Transverse colon (tissue), 4 donors: Measurements from ENCODE around the gene WWOX. TPM values are rescaled to one million over a fixed set of nuclear protein-coding genes. Genes with fewer than 3 reads are reported as not detected.

ENCODE experiments used
- DNase-seq: peaks from one replicate; pipeline ENCODE4 v3.0.0-alpha.2; 2019
- H3K27ac ChIP-seq, 4 donors: fragments of 200-600 bp; sonication (generic); 2 replicates each; pipeline ENCODE4 v1.5.1; 2016 to 2018; ENCODE audit warnings: inconsistent platforms in 4 of 4
- H3K27me3 ChIP-seq: fragments of 200-600 bp; sonication (generic); 2 replicates; pipeline ENCODE4 v1.5.1; 2017; ENCODE audit warnings: inconsistent platforms
- H3K36me3 ChIP-seq, 4 donors: fragments of 200-600 bp; sonication (generic); 2 replicates each; pipeline ENCODE4 v1.5.1; 2017 to 2019; ENCODE audit warnings: inconsistent platforms in 4 of 4
- H3K4me1 ChIP-seq, 4 donors: fragments of 200-600 bp; sonication (generic); 2 replicates each; pipeline ENCODE4 v1.5.1; 2017 to 2020; ENCODE audit warnings: inconsistent platforms in 4 of 4
- H3K4me3 ChIP-seq, 4 donors: fragments of 200-600 bp; sonication (generic); 1 replicate in 1 of 4; 2 replicates in 3 of 4; pipeline versions ENCODE4 v1.5.1 to v1.6.1; 2017 to 2019; ENCODE audit warnings: inconsistent platforms in 4 of 4
- H3K9me3 ChIP-seq, 2 donors: fragments of 200-600 bp; sonication (generic); 2 replicates each; pipeline ENCODE4 v1.5.1; 2017 to 2019; ENCODE audit warnings: inconsistent platforms in 2 of 2
- CTCF ChIP-seq, 5 experiments: fragments of 200-600 bp in 3 of 5; fragments of 450-650 bp in 2 of 5; sonication (generic) in 3 of 5; IDR thresholded peaks; 1 replicate in 2 of 5; 2 replicates in 3 of 5; pipeline ENCODE4 v1.5.1; 2016 to 2017; ENCODE audit warnings: antibody characterized with exemption in 5 of 5, inconsistent platforms in 3 of 5, mild to moderate bottlenecking in 2 of 5, moderate library complexity in 1 of 5
- EP300 ChIP-seq: sonication (generic); formaldehyde crosslinking; IDR thresholded peaks from one replicate; pipeline ENCODE4 v1.6.1; 2017; ENCODE audit warnings: antibody characterized with exemption, low read depth
- POLR2A ChIP-seq: fragments of 450-650 bp; IDR thresholded peaks from one replicate; pipeline ENCODE4 v1.6.1; 2016; ENCODE audit warnings: antibody characterized with exemption, mild to moderate bottlenecking, moderate library complexity
- POLR2AphosphoS5 ChIP-seq, 3 donors: sonication (generic); formaldehyde crosslinking; IDR thresholded peaks; one replicate each; pipeline ENCODE4 v1.6.1; 2016; ENCODE audit warnings: antibody characterized with exemption in 3 of 3
- WGBS, 2 donors: methylation state at CpG; one replicate each; pipeline ENCODE4 v1.1.5; 2018; ENCODE audit warnings: low coverage in 1 of 2; 5-methylcytosine and 5-hydroxymethylcytosine counted together
- in situ Hi-C, 4 donors: fragments of 200-750 bp; cut with MboI; loops; one replicate each; pipeline versions ENCODE4 v1.15.0 to v1.15.1; 2017; ENCODE audit warnings: low sequenced_read_pairs in 3 of 4, low pct_ligation_motif_present in 1 of 4, low pct_unique_long_range_greater_than_20kb in 1 of 4
- intact Hi-C: fragments of 100-400 bp; cut with DNase I; formaldehyde crosslinking; loops from one replicate; pipeline ENCODE4 v1.15.1; 2023; ENCODE audit warnings: low total_unique reads
- total RNA-seq, 4 donors: library from RNA; depleted of rRNA; stranded (reverse); fragments of >200 nt; gene quantifications; one replicate each; pipeline ENCODE4 v1.1.0, GENCODE V29; 2016

The WWOX gene
- total RNA-seq, 4 donors from 2014 or later, result 11.2 to 53.8 (median 24.8) TPM

- no peaks in the 10 kb centered on the region for H3K27me3 ChIP-seq
- H3K9me3 ChIP-seq, result no peaks in the 10 kb centered on the region
- peaks cover 0 to 13% (median 5%) of the 10 kb centered on the region in 4 donors for H3K4me1 ChIP-seq
- TF ChIP-seq EP300 (no peak), POLR2AphosphoS5 (IDR thresholded peaks at IDR 0.05) (no peak)
- intact Hi-C loops, result no loop called here
- no peak for DNase-seq
- in situ Hi-C loops, result loop anchor here in 1 of 4 donors (25.0 kb wide), 1 partner anchor 660 kb away; no protein-coding TSS in a partner anchor
- H3K4me3 ChIP-seq, result no peak overlapping the region
- WGBS, 2 donors, result 89% methylated on average over 5 of the region's 5 CpGs; no CpG with 5 or more reads in 1 of the 2 donors
- no peaks in the 10 kb centered on the region for H3K36me3 ChIP-seq
- H3K27ac ChIP-seq, result no peak overlapping the region
Observed at GRCh38 chr16:78102122-78102660, 2.7 kb downstream of the WWOX start.

GRCh38 chr16:78102865-78103264 is 3.4 kb downstream of the WWOX start:
- H3K9me3 ChIP-seq, result no peaks in the 10 kb centered on the region
- TF ChIP-seq EP300, result no peak
- TF ChIP-seq CTCF (IDR thresholded peaks at IDR 0.05), result no peak
- TF ChIP-seq POLR2AphosphoS5 (IDR thresholded peaks at IDR 0.05), result no peak
- no peak for TF ChIP-seq POLR2A
- intact Hi-C loops (no loop called here), in situ Hi-C loops (loop anchor here in 1 of 4 donors (25.0 kb wide), 1 partner anchor 659 kb away; no protein-coding TSS in a partner anchor)
- no peak for DNase-seq
- H3K27ac ChIP-seq, result no peak overlapping the region
- H3K4me1 ChIP-seq, result peaks cover 0 to 13% (median 5%) of the 10 kb centered on the region in 4 donors
- no peaks in the 10 kb centered on the region for H3K27me3 ChIP-seq
- no peak overlapping the region for H3K4me3 ChIP-seq
- H3K36me3 ChIP-seq, result no peaks in the 10 kb centered on the region
- WGBS, 2 donors, result 67 to 78% methylated on average over 3 to 10 of the region's 11 CpGs

- Histone ChIP-seq H3K27me3 (no peaks in the 10 kb centered on the region), H3K27ac (no peak overlapping the region), H3K4me1 (peaks cover 0 to 2% (median under 1%) of the 10 kb centered on the region in 4 donors), H3K9me3 (no peaks in the 10 kb centered on the region), H3K36me3 (no peaks in the 10 kb centered on the region), H3K4me3 (no peak overlapping the region)
- no peak for TF ChIP-seq CTCF (IDR thresholded peaks at IDR 0.05)
- TF ChIP-seq POLR2AphosphoS5 (IDR thresholded peaks at IDR 0.05), result no peak
- no peak for TF ChIP-seq POLR2A
- TF ChIP-seq EP300, result no peak
- intact Hi-C loops, result no loop called here
- DNase-seq, result no peak
- WGBS, 2 donors, result 68 to 82% methylated on average over 3 to 4 of the region's 4 CpGs
- in situ Hi-C loops, result loop anchor here in 1 of 4 donors (25.0 kb wide), 1 partner anchor 657 kb away; no protein-coding TSS in a partner anchor
Observed at GRCh38 chr16:78105517-78105916, 6.1 kb downstream of the WWOX start.

- in situ Hi-C loops (loop anchor here in 1 of 4 donors (25.0 kb wide), 1 partner anchor 656 kb away; no protein-coding TSS in a partner anchor), intact Hi-C loops (no loop called here)
- Histone ChIP-seq H3K9me3 (no peaks in the 10 kb centered on the region), H3K27me3 (no peaks in the 10 kb centered on the region), H3K4me3 (no peak overlapping the region), H3K27ac (no peak overlapping the region), H3K4me1 (no peaks in the 10 kb centered on the region), H3K36me3 (no peaks in the 10 kb centered on the region)
- WGBS, 2 donors, result 86 to 88% methylated on average over 2 to 8 of the region's 8 CpGs
- no peak for DNase-seq
- no peak for TF ChIP-seq EP300
- TF ChIP-seq POLR2AphosphoS5 (IDR thresholded peaks at IDR 0.05), result no peak
- no peak for TF ChIP-seq POLR2A
- TF ChIP-seq CTCF (IDR thresholded peaks at IDR 0.05), result no peak
Observed at GRCh38 chr16:78106686-78107085, 7.2 kb downstream of the WWOX start.
